ENCODE results near the gene RASEF. TPM values are rescaled to one million over a fixed set of nuclear protein-coding genes. Genes with fewer than 3 reads are reported as not detected.

RASEF gene
- total RNA-seq, 1 experiment from 2014 or later = 0.12 TPM

DNA sequence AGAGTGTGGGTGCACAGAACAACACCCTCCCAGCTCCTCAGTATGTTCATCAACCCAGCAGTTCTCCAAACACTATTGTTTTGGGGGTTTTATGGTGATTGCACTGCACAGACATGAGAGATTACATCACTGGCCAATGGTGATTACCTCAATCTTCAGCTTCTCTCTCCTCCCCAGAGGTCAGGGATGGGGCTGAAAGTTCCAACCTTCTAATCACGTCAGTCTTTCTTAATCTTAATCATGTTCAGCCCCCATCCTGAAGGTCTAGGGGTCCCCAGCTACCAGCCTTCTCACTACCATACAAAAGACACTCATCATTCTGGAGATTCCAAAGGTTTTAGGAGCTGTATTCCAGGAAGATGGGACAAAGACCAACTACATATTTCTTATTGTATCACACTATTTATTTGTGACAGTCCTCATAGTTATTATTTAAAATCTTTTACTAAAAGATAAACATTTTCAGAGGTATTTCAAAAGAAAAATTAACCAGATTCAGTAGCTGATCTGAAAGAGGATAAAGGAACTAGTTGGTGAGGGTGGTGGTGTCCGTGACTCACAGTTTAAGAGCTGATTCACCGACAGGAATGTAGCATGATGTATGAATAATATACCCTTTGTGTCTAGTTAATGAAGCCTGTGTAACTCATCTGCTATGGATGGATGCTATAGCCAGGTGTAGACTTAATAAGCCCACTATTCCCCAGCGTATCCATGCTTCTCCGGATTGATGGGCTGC, 35.6 kb downstream of the RASEF start:
- Histone ChIP-seq H2AFZ (ENCODE audit: low read depth, low read length, poor library complexity, severe bottlenecking) (no peak overlapping the region), H3K4me1 (ENCODE audit: control insufficient read depth in 1 of 2, insufficient read depth in 2 of 2, low read length in 2 of 2) (peaks cover 0 to 15% of the 10 kb centered on the region in 2 experiments; a peak in 2 of 4 replicates), H3K27me3 (ENCODE audit: insufficient read depth, low read length) (no peaks in the 10 kb centered on the region), H4K20me1 (ENCODE audit: insufficient read depth) (no peaks in the 10 kb centered on the region), H3K4me3 (replicated peaks in 1 of 2; ENCODE audit: low read depth in 1 of 2, low read length in 2 of 2) (no peak overlapping the region), H3K27ac (ENCODE audit: low read depth, low read length) (no peak overlapping the region), H3K36me3 (ENCODE audit: control insufficient read depth in 1 of 2, insufficient read depth in 2 of 2, low read length in 2 of 2) (no peaks in the 10 kb centered on the region), H3K4me2 (ENCODE audit: low read length) (peak overlapping the region; percentile 35), H3K79me2 (ENCODE audit: insufficient read depth, low read length) (no peaks in the 10 kb centered on the region), H3K9ac (ENCODE audit: low read length) (no peak overlapping the region), H3K9me2 (ENCODE audit: insufficient read depth) (no peaks in the 10 kb centered on the region), H3K9me3 (ENCODE audit: control insufficient read depth in 1 of 2, insufficient read depth in 1 of 2, low read depth in 1 of 2, low read length in 2 of 2) (no peaks in the 10 kb centered on the region)
- CTCF ChIA-PET = no interaction called here
- intact Hi-C loops (cut with micrococcal nuclease) = no loop called here
- POLR2A ChIA-PET = no interaction called here
- TF ChIP-seq EZH2phosphoT487 (IDR thresholded peaks at IDR 0.05; ENCODE audit: borderline replicate concordance) (no peak), FOSL1 (IDR thresholded peaks at IDR 0.05; ENCODE audit: low read depth) (peak; percentile 43), JUND (IDR thresholded peaks at IDR 0.05) (0 out of 2 replicates have a peak, but pooled peaks have one; percentile 24)
- TF ChIP-seq, protein P1, sequence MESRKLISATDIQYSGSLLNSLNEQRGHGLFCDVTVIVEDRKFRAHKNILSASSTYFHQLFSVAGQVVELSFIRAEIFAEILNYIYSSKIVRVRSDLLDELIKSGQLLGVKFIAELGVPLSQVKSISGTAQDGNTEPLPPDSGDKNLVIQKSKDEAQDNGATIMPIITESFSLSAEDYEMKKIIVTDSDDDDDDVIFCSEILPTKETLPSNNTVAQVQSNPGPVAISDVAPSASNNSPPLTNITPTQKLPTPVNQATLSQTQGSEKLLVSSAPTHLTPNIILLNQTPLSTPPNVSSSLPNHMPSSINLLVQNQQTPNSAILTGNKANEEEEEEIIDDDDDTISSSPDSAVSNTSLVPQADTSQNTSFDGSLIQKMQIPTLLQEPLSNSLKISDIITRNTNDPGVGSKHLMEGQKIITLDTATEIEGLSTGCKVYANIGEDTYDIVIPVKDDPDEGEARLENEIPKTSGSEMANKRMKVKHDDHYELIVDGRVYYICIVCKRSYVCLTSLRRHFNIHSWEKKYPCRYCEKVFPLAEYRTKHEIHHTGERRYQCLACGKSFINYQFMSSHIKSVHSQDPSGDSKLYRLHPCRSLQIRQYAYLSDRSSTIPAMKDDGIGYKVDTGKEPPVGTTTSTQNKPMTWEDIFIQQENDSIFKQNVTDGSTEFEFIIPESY (IDR thresholded peaks at IDR 0.05; ENCODE audit: extremely low read depth, insufficient replicate concordance, low read length) = no peak
- no TSS peak for BruUV-seq (replicated peaks)
- RAD21 ChIA-PET (ENCODE audit: low non-redundant PET in 1 of 2, low total read pairs in 2 of 2, uncharacterized antibody in 2 of 2, unreplicated experiment in 2 of 2) = no interaction called here
- ATAC-seq = peak; percentile 80
- peak; percentile 22 for DNase-seq (ENCODE audit: low read depth, low spot score)

DNA sequence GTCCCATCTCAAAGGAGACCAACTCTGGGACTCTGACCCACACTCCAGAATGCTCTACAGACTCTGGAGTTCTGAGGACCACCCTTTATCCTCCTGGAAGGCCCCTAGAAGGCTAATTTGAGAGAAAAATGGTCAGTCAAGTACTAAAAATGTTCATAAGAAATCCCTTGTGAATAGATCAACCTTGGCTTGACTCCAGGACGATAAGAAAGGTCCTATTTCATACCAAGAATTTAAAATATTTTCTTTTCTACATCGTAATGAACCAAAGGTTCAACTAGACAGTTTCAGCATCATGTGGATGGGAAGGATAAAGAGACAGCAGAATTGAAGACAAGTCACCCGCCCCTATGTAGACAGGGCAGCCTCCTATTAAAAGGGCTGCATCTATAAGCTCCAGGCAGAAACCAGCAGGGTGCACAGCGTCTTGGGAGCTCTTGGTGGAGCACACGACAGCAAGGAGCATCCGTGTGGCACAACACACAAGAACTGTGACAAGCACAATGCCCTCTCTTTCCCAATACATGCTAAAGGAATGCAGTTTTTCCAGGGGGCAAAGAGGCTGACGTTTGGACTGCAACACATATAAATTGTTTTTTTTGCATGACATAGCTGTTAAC, 38.3 kb downstream of the RASEF start:
- H3K36me3 ChIP-seq (ENCODE audit: control insufficient read depth in 1 of 2, insufficient read depth in 2 of 2, low read length in 2 of 2) = no peaks in the 10 kb centered on the region
- RAD21 ChIA-PET (ENCODE audit: low non-redundant PET in 1 of 2, low total read pairs in 2 of 2, uncharacterized antibody in 2 of 2, unreplicated experiment in 2 of 2) = no interaction called here
- no peak overlapping the region for H2AFZ ChIP-seq (ENCODE audit: low read depth, low read length, poor library complexity, severe bottlenecking)
- no peaks in the 10 kb centered on the region for H3K9me2 ChIP-seq (ENCODE audit: insufficient read depth)
- no peaks in the 10 kb centered on the region for H3K27me3 ChIP-seq (ENCODE audit: insufficient read depth, low read length)
- CTCF ChIA-PET = no interaction called here
- no peaks in the 10 kb centered on the region for H3K79me2 ChIP-seq (ENCODE audit: insufficient read depth, low read length)
- intact Hi-C loops (cut with micrococcal nuclease) = no loop called here
- H3K4me2 ChIP-seq (ENCODE audit: low read length) = no peak overlapping the region
- no peak overlapping the region for H3K27ac ChIP-seq (ENCODE audit: low read depth, low read length)
- ATAC-seq (no peak), DNase-seq (ENCODE audit: low read depth, low spot score) (no peak)
- H3K4me3 ChIP-seq (replicated peaks in 1 of 2; ENCODE audit: low read depth in 1 of 2, low read length in 2 of 2) = no peak overlapping the region
- H3K9ac ChIP-seq (ENCODE audit: low read length) = no peak overlapping the region
- no peaks in the 10 kb centered on the region for H3K9me3 ChIP-seq (ENCODE audit: control insufficient read depth in 1 of 2, insufficient read depth in 1 of 2, low read depth in 1 of 2, low read length in 2 of 2)
- TF ChIP-seq EZH2 (IDR thresholded peaks at IDR 0.05) (no peak), JUND (IDR thresholded peaks at IDR 0.05) (no peak), POLR2A (IDR thresholded peaks at IDR 0.05; ENCODE audit: borderline replicate concordance, extremely low read depth, insufficient read depth, insufficient read length) (no peak), RAD21 (IDR thresholded peaks at IDR 0.05; ENCODE audit: low read depth) (no peak), FOSL1 (IDR thresholded peaks at IDR 0.05; ENCODE audit: low read depth) (no peak)
- H3K4me1 ChIP-seq (ENCODE audit: control insufficient read depth in 1 of 2, insufficient read depth in 2 of 2, low read length in 2 of 2) = peaks cover 0 to 15% of the 10 kb centered on the region in 2 experiments; a peak in 2 of 4 replicates
- no peaks in the 10 kb centered on the region for H4K20me1 ChIP-seq (ENCODE audit: insufficient read depth)
- POLR2A ChIA-PET = no interaction called here
- BruUV-seq (replicated peaks) = no TSS peak
